Superior temporal gyrus (tissue), 1 donor: Measurements from ENCODE around the gene ELK3.
A peak's percentile ranks its signal among the peaks of the same experiment; 100 is the strongest.

ENCODE experiments used
- DNase-seq: peaks from one replicate; pipeline ENCODE4 v3.0.0-alpha.2; 2016; ENCODE audit errors: extremely low spot score

ELK3 gene

DNA sequence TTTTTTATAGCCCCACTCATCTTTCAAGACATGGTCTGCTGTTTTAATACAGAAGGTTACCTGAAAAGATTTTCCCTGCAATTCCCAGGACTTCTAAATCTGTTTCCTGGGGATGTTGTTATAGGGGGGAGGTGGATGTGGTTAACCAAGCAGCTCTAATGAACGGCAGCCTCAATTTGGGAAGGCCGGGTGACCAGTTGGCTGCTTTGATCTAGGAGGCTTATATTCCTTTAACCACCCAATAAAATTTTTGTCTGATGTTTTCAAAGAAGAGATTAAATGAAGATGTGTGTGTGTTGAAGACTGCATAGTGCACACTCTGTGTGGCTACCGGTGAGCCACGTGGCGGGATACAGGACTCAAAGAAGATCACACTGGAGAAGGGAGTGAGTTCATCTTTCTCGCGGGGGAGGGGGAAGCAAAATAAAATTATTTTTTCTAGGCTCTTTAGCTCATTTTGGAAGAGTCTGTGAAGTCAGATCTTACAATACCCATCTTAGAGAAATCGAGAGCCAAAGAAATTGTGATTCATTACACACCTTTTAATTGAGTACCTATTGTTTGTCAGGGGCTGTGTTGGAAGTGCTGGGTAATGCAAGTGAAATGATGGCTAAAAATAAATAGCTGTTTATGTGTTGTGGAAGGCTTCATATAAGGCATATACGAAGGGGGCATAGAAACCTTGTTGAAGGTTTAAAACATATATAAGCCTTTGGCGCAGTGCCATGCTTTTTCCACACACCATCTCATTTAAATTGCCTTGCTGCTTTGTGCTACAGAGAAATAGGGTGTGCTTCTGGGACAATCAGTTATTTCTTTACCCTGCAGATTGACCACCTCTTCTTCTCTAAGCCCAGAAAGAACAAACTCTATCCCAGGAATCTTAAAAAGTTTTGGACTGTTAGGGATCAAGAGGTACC lies 18.5 kb downstream of the ELK3 start:
- no peak for DNase-seq

DNA sequence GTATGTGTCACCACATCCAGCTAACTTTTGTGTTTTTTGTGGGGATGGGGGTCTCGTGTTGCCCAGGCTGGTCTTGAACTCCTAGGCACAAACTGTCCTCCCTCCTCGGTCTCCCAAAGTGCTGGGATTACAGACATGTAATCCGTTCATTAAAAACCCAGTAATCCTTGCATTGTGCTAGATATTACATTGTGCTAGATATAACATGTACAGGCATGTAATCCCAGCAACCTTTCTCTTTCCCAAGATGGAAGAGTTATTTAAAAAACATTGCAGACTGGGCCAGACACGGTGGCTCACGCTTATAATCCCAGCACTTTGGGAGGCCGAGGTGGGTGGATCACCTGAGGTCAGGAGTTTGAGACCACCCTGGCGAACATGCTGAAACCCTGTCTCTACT lies 19.7 kb downstream of the ELK3 start:
- no peak for DNase-seq

DNA sequence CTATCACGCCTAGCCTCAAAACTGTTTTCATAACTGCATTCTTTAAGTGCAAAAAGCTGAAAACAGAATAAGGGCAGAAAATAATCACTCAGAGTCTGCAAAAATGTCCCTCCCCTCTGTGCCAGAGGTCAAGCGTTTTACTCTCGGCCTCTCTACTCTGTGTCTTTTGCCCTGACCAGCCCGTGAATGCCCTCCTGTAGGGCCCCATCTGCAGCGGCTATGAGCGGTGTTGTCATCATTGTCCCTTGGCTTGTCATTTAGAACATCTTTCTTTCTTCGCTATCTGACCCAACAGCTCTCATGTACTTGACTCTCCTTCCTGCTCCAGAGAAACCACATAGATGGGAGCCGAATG lies 21.7 kb downstream of the ELK3 start:
- DNase-seq, result no peak

DNA sequence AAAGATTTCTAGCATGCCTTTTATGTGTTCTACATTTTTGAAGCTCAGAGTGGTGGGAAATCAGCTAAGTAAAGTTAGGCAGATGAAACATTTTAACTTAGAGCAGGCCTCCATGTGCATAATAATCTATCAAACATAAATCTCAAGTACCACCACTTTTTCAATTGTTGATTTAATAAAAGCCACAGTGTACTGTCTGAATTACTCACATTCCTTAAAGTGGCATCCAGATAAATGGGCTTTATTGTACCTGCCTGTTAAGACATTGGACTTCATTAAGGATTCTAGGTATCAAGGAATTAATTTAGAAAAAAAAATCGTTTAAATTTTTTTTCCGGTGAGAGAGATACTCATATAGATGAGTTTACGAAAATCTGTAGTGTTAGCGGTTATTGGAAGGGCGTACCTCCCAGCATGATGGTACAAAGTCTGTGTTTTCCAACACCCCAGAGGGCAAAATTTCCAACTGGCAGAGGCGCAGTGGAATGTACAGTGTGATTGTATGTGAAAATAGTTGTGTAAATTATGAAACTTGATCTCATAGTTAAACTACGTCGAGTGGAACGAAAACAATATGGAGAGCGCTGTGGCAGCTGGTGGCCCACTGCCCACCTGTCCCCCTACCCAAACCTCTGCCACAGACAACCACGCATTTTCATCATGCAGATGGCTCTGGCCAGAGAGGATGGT lies 25.0 kb downstream of the ELK3 start:
- no peak for DNase-seq

DNA sequence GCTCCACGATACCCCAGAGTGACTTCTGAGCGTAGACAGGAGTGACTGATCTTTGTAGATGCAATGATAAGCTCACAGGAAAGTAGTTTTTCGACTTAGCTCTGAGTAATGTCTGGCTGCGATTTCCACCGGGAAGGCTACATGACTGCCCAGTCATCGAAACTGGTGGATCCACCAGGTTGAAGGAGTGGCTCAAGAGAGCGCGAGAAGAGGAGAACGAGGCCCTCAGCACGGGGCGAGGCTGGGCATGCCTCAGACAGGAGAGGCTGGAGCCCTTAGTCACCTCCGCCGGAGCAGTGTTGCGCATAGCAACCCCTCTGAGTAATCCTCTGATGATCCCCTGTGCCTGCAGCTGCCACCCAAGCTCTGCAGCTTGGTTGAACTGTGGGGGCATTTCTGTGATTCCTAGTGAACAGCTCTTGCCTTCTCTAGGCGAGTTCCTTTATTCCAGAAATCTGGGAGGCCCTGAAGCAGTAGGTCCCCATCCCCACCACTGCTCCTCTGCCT lies 25.6 kb downstream of the ELK3 start:
- DNase-seq, result no peak

DNA sequence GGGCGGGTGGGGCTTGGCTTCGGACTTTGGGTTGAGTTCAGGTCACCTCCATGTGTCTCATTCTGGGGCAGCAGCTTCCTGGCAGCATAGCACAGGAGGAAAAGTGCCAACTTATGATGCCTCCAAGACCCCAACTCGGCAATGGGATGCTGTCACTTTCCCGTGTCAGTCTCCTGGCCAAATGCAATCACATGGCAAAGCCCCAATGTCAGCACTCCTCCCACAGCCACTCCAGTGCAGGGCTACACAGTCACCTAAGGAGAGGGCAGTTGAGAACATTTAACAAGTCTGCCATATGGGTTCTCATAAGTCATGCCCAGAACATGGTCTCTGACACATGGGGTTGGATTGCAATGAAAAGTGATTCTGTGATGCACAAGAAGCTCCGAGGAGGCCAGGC lies 26.7 kb downstream of the ELK3 start:
- DNase-seq, result no peak

DNA sequence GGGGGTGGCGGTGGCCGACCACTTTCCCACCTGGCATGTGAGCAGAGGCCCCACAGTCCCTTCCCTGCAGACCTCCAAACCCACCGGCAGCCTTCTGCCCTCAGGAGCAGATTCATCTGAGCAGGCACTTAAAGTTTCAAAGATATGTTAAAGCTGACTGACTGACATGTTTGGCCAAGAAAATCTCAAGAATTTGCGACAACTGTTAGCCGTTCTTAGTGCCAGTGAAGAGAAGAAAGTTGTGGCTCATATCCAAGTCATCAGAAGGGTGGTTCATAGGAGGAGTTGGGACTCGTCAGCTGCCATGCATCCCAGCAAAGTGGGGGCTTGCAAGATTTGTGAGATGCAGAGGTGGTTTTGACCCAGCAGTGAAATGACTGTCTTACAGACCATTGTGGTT lies 27.2 kb downstream of the ELK3 start:
- DNase-seq, result no peak

DNA sequence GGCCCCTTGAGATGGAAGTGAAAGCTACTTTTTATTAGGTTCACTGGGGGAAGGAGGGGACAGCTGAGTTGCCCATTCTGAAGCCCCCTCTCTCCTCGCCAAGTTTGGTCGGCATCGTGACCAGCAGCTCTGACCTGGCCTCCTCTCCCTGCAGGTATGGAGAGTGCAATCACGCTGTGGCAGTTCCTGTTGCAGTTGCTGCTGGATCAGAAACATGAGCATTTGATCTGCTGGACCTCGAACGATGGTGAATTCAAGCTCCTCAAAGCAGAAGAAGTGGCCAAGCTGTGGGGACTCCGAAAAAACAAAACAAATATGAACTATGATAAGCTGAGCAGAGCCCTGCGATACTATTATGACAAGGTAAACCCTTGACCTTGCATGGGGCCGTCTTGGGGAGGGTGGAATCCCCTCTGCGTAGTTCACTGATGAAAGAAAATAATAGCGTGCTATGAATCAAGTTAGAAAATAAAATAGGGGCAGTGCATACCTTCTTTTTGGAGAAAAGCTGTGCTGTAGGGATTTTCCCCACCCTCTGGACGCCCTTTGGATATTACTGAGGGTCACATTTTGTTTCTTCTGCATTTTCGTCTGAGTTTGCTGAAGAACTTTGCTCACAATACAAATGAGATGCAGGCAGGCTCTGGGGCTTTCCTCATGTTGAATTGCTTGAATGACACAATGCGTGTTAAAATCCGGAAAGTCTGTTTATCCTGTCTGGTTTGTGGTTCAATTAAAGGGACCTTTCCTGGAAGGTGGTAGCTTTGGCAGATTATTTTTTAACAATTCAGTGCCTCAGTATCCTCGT lies 29.4 kb downstream of the ELK3 start:
- DNase-seq, result no peak

DNA sequence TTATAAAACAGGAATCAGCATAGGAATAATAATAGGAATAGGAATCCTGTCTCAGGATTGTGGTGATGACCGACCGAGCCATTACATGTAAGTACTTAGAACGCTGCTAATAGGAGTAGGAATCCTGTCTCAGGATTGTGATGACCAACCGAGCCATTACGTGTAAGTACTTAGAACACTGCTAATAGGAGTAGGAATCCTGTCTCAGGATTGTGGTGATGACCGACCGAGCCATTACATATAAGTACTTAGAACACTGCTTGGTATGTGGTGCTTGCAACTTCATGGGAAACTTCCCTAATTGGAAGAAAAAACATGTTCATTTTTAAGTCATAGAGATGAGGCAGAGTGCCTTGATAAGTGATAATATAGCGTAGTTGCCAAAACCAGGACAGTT lies 30.0 kb downstream of the ELK3 start:
- DNase-seq, result no peak

DNA sequence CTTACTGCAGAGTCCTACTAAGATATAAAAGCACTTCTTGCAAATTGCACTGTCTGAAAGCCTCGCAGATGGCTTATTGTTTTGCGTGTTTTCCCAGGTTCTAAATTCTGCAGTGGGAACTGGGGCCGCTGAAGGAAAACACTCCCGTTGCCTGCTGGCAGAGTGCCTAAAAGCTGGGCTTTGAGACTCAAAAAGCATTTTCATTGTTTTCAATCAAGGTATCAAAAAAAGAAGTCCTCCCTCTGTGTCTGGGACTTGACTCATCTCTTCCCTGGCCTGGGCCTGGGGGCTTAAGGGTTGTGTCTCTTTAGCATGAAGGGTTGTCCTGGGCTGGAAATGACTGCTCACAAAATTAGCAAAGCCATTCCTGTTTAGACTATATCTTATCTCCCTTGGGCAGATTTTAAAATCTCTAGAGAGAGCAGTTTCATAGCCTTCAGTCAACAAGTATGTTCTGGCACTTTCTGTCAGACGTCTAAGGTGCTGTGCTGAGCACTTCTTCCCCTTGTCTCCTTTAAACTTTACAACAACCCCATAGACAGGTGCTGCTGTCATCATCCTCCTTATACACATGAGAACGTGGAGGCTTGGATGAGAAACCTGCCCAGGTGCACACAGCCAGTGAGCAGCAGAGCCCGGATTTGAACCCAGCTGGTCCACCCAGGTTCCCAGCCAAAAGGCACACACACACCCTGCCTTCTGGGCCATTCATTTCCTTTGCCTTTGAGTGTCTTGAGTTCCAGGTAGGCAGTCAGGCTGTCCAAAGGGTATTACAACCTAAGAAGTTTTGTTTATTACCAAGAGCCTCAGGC lies 31.1 kb downstream of the ELK3 start:
- no peak for DNase-seq

DNA sequence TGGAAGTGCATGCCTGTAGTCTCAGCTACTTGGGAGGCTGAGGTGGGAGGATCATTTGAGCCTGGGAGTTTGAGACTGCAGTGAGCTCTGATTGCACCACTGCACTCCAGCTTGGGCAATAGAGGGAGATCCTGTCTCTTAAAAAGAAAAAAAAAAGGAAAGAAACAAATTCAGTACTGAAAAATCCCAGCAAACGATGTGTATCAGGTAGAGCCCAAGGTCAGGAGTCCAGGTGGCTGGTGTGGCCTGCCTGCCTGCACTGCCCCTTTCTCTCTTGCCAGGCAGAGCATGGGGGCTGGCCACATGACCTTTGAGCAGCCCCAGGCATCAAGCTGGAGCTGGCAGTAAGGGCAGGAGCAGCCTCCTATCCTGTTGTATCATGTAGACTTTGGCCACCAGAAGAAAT lies 31.8 kb downstream of the ELK3 start:
- no peak for DNase-seq

DNA sequence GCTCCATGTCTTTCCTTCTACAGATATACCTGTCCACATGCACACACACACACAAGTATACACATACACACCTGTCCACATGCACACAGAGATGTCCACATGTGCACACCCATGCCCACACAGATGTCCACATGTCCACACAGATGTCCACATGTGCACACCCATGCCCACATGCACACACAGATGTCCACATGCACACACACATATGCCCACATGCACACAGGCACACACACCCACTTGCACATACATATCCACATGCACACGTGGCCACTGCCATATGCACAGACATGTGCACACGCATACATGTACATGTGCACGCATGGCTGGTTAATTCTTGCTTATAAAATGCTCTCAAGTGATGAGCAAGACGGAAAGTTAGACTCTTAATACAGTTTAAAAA lies 32.2 kb downstream of the ELK3 start:
- DNase-seq, result no peak

DNA sequence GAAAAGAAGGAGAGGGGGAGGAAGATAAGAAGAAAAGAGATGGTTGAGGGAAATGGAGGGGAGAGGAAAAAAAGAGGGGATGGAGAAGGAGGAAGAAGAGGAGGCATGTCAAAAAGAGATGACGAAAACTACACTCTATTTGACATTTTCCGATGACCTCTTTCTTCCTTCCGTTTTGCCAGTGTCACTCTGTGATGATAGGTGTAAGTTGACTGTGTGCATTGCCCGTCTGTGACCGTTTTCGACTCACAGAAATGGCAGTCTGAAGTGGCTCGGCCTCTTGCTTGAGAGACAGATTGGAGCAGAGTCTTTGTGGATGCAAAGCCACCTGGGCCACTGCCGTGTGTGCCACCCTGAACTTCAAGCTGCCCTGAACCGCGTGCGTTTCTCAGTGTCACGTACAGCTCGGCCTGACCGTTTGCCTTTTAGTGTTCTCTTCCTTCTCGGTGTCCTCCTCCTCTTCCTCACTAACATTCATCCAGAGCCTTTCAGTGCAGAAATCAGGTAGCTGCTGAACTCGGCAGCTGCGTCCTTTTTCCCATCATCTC lies 32.7 kb downstream of the ELK3 start:
- no peak for DNase-seq

DNA sequence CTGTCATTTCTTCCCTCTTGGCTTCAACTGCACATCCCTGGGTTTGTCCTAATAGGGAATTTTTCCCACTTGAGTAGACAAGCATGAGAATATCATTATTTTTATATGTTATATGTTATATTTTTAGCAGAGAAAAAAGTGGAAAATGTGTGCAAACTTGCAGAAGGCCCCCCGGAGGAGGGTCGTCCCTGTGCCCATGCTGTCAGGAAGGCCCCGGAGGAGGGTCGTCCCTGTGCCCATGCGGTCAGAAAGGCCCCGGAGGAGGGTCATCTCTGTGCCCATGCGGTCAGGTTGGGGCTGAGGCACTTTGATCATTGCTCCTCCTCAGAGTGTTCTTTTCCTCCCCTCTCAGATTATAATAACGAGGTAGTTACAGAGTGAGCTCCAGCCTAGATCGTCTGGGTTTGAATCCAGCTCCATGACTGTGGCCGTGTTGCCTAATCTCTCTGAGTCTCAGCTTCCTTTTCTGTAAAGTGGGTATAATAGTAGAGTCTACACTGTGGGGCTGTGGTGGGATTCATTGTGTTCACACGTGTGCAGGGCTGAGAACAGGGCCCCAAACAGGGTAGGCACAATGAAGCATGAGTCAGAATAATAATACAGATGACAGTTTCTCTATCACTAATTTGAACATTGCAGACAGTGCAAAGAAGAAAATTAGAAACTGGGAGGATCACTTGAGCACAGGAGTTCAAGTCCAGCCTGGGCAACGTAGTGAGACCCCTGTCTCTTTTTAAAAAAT lies 33.4 kb downstream of the ELK3 start:
- DNase-seq, result no peak

DNA sequence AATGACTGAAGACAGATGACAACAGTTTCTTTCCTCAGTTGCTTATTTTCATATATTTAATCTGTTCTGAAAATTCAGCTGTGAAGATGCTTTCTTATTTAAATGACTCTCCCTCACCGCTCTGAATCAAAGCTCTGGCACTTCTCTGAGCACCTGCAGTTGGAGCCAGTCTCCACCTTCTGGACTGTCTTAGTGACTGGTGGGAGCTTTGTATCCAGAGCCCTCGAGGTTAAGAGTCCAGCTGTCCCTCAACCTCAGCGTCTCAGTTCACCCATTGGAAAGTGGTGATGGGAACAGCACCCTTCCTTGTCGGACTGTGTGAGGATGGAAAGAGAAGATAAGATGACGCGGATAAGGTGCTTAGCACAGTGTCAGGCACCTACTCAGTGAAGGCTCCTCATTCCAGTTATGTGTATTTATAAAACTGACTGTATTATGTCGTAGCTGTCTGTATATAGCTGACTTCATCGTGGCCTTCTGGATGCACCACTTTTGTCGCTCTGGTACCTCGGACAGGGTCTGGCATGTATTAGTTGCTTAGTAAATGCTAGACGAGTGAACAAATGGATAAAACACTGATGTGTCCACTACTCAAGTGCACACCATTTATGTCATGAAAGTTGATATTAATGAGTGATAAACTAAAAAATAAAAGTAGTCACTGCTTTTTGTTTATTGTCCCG lies 34.5 kb downstream of the ELK3 start:
- DNase-seq, result no peak

DNA sequence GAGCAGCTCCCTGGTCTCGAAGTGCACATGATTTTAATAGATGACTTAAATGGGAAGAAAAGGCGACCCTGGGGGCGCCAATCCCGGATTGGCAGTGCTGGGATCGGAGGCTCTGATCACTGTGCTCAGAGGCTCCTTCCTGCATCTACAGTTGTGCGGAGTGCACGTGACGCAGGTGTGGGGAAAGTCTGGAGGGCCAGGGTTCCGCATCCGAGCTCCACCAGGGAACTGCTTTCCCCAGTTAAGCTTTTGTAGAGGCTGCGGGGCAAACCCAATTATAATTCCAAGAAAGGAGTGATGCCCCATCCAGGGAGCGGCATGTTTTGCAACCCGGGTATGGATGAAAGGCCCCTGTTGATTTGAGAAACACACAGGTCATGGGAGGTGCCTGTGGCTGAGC lies 36.5 kb downstream of the ELK3 start:
- no peak for DNase-seq

DNA sequence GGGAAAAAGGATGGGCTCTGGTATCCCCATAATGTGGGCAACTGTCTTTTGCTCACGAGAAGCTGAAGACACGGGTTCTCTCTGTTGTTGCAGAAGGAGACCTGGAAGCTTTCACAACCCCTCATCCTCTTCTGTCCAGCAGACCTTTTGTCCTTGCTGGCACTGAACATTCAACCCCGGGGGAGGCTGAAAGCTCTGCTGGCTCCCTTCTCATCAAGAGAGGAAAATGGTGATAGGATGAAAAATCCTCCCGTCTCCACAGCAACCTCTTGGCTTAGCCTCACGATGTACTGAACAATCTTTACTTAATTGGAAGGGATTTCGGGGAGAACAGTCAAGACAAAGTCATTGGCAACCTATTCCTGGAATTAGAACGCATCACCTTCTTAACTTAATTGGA lies 39.0 kb downstream of the ELK3 start:
- peak; percentile 66 for DNase-seq

DNA sequence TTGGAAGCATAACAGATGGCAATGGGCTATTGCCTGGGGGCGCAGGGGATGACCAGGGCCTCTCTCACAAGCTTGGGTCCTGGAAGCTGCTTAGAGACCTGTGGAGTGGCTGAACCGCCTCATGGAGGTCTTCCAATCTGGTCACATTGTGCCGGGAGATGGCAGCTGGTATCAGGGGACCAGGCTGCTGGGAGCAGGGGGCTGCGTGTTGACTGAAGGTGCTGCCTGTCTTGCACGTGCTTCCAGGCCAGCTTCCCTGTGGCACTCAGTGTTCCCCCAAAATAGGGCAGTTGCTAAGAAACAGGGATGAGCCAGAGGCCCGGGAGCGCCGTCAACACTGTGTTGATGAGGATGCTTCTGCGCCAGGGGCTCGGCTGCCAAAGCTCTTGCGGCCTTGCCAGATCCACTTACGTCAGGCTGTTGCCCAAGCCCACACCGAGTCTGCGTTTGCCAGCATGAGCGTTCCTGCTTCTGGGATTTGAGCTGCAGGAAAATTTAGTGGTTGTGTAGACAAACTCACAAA lies 39.8 kb downstream of the ELK3 start:
- DNase-seq, result peak; percentile 96

DNA sequence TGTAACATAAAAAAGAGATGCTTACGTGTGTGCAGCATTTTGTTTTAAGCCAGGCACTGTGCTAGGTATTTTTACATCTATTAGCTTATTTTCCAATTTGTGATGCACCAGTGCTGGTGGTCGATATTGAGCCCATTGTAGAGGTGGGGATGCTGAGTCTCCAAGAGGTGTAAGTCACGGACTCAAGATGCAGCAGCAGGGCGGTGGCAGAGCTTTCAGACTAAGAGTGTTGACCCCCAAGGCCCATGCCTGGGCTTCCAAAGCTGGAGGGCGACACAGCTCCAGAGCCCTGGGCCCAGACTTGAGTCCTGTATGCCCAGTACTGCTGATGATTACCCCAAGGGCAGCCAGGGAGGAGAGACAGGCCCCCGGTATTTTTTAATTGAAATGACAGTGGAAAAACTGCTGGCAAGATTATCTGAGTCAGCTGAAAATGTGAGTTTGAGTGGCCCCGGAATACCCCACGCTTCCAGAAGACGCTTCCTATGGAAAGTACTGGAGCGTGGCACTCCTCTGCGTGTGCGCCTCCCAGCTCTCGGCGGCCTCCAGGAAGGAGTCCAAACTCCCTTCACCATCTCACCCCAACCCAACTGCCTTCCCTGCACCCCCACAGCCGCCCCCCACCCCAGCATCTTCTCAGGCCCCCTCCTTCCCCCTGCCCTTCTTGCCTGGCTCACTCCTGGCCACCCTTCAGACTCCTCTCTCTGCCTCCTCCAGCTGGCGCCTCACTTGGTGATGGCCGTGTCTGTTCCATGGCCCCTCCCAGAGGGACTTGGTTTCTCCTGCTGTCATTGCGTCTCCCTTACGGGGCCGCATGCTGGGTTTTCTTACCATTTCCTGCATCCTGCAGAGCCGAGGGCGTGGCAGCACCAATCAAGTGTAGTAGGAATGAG lies 40.7 kb downstream of the ELK3 start:
- no peak for DNase-seq
